ENCODE results near the gene PIGS.

DNA sequence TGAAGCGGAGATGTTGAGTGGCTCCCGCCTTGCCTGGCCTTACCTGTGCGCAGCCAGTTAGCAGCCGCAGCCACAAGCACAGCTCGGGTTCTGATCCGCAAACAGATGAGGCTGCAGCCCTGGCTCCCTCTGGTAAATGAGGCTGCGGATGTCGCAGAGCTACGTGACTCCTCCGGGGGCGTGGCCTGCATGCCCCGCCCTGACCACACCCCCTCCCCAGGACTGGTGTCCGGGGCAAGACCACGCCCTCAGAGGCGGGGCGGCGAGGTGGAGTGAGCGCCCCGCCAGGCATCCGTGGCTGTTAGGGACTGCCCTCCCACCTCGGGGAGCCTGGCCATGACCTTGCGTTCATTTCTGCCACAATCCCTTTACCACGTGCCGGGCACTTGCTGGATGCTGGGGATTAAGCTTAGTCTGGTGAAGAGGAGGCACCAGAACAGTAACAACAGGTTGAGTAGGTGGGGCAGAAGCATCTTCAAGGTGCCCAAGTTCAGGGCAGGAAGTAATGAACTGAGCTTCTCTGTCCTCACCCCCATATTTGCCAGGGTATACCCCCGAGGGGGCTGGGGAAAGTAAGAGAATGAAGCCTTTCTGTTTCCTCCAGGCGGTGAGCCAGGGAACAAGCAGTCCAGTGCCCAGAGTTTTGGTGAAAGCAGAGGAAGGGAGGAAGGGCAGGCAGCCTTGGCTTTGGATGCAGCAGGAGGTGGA lies 5.6 kb upstream of the PIGS start, which contains the start of gene ALDOC:
- TF ChIP-seq, protein P1, sequence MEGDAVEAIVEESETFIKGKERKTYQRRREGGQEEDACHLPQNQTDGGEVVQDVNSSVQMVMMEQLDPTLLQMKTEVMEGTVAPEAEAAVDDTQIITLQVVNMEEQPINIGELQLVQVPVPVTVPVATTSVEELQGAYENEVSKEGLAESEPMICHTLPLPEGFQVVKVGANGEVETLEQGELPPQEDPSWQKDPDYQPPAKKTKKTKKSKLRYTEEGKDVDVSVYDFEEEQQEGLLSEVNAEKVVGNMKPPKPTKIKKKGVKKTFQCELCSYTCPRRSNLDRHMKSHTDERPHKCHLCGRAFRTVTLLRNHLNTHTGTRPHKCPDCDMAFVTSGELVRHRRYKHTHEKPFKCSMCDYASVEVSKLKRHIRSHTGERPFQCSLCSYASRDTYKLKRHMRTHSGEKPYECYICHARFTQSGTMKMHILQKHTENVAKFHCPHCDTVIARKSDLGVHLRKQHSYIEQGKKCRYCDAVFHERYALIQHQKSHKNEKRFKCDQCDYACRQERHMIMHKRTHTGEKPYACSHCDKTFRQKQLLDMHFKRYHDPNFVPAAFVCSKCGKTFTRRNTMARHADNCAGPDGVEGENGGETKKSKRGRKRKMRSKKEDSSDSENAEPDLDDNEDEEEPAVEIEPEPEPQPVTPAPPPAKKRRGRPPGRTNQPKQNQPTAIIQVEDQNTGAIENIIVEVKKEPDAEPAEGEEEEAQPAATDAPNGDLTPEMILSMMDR (IDR thresholded peaks at IDR 0.05; ENCODE audit: extremely low read depth in 1 of 2, insufficient read depth in 1 of 2, low read depth in 1 of 2, low read length in 2 of 2), result no peak
- TF ChIP-seq, protein P2, sequence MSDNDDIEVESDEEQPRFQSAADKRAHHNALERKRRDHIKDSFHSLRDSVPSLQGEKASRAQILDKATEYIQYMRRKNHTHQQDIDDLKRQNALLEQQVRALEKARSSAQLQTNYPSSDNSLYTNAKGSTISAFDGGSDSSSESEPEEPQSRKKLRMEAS (IDR thresholded peaks at IDR 0.05; ENCODE audit: insufficient read depth, insufficient read length), result no peak
- TF ChIP-seq POLR2AphosphoS5 (IDR thresholded peaks at IDR 0.05; ENCODE audit: insufficient read depth, low read depth, low read length) (peak; percentile 40), POLR2A (IDR thresholded peaks at IDR 0.05; ENCODE audit: low read depth, low read length) (peak; percentile 41), EZH2 (IDR thresholded peaks at IDR 0.05; ENCODE audit: borderline replicate concordance, low read depth, low read length, severe bottlenecking) (no peak), GATA2 (IDR thresholded peaks at IDR 0.05; ENCODE audit: insufficient read depth, insufficient read length, low read depth, low read length) (no peak), MYC (IDR thresholded peaks at IDR 0.05; ENCODE audit: low read depth, low read length) (no peak), JUN (IDR thresholded peaks at IDR 0.05; ENCODE audit: borderline replicate concordance, insufficient read depth, insufficient read length, low read depth) (no peak), FOS (IDR thresholded peaks at IDR 0.05; ENCODE audit: borderline replicate concordance, insufficient read depth, low read length) (no peak)

All from endothelial cell of umbilical vein (primary cell).